ENCODE measurements around the gene FNDC3B.

- no peak for TF ChIP-seq CTCF (IDR thresholded peaks at IDR 0.05)
- no peak for TF ChIP-seq POLR2A (IDR thresholded peaks at IDR 0.05)
Measured at GRCh38 chr3:172042136-172042662, 2.8 kb downstream of the FNDC3B start.
